K562 (cell line): Measurements from ENCODE around the gene VPS41. TPM values are rescaled to one million over a fixed set of nuclear protein-coding genes. Genes with fewer than 3 reads are reported as not detected.

Experiments
- ESRRB ChIP-seq: fragments of 250-450 bp; sonication (Bioruptor Pico); IDR thresholded peaks from 2 replicates; pipeline ENCODE4 v1.5.0; 2020; ENCODE audit warnings: mild to moderate bottlenecking, moderate library complexity, borderline replicate concordance
- ETV6 ChIP-seq, 3 experiments: fragments of 150-350 bp in 1 of 3; sonication (generic) in 1 of 3; formaldehyde crosslinking in 1 of 3; IDR thresholded peaks; 2 replicates each; pipeline versions ENCODE4 v1.6.1 to v1.8.0; 2014 to 2022; ENCODE audit warnings: borderline replicate concordance in 2 of 3, low read depth in 2 of 3, antibody characterized with exemption in 1 of 3, low read length in 1 of 3, mild to moderate bottlenecking in 1 of 3, missing genetic modification reagents in 1 of 3
- FOXJ3 ChIP-seq: sonication (generic); formaldehyde crosslinking; IDR thresholded peaks from 2 replicates; pipeline ENCODE4 v1.4.0; 2020; ENCODE audit warnings: mild to moderate bottlenecking, missing genetic modification reagents
- FOXP4 ChIP-seq: sonication (generic); formaldehyde crosslinking; IDR thresholded peaks from 2 replicates; pipeline ENCODE4 v1.8.0; 2022; ENCODE audit warnings: mild to moderate bottlenecking, missing genetic modification reagents, borderline replicate concordance
- ILF3 ChIP-seq: fragments of 450-650 bp; IDR thresholded peaks from 2 replicates; pipeline ENCODE4 v1.6.1; 2018; ENCODE audit warnings: antibody characterized with exemption, mild to moderate bottlenecking, moderate library complexity, borderline replicate concordance
- MYBL2 ChIP-seq, 2 experiments: fragments of 450-650 bp in 1 of 2; sonication (generic) in 1 of 2; formaldehyde crosslinking in 1 of 2; IDR thresholded peaks; 2 replicates each; pipeline versions ENCODE4 v1.6.1 to v1.8.1; 2017 to 2022; ENCODE audit warnings: borderline replicate concordance in 1 of 2, inconsistent platforms in 1 of 2, low read depth in 1 of 2, mild to moderate bottlenecking in 1 of 2, missing genetic modification reagents in 1 of 2, moderate library complexity in 1 of 2
- PURB ChIP-seq: sonication (generic); formaldehyde crosslinking; IDR thresholded peaks from 2 replicates; pipeline ENCODE4 v1.9.0; 2021; ENCODE audit warnings: low read depth, mild to moderate bottlenecking, missing genetic modification reagents
- XRCC4 ChIP-seq: IDR thresholded peaks from one replicate; pipeline ENCODE4 v1.6.1; 2011; ENCODE audit not compliant: insufficient read depth, insufficient read length; ENCODE audit errors: extremely low read depth
- ZNF407 ChIP-seq: fragments of 450-650 bp; IDR thresholded peaks from 2 replicates; pipeline ENCODE4 v1.6.1; 2016; ENCODE audit warnings: low read depth
- ZNF589 ChIP-seq: fragments of 200-800 bp; sonication (Bioruptor generic); IDR thresholded peaks from 2 replicates; pipeline ENCODE4 v1.6.1; 2016; ENCODE audit warnings: low read depth, missing genetic modification characterization, missing compliant biosample characterization
- ZNF592 ChIP-seq: fragments of 450-650 bp; IDR thresholded peaks from 2 replicates; pipeline ENCODE4 v1.6.1; 2017; ENCODE audit warnings: antibody characterized with exemption, mild to moderate bottlenecking
- polyA plus RNA-seq, 8 experiments: library from polyadenylated mRNA; depleted of rRNA in 4 of 8; stranded (reverse) in 5 of 8; unstranded in 3 of 8; fragments of >200 nt; fragmentation: Nextera tagmentation in 2 of 8; fragmentation: Illumina TruSeq in 1 of 8; extraction: Ambion mirVana in 2 of 8; extraction: Trizol in 1 of 8; gene quantifications; 2 replicates each; pipeline versions ENCODE4 v1.2.1 to v1.2.3, GENCODE V29; 2011 to 2014; ENCODE audit warnings: inconsistent platforms in 1 of 8, missing spikeins in 1 of 8
- total RNA-seq, 7 experiments: library from RNA; depleted of rRNA in 6 of 7; stranded (reverse); fragments of >200 nt in 6 of 7; fragmentation: Illumina TruSeq in 2 of 7; extraction: Trizol in 2 of 7; gene quantifications; 2 replicates each; pipeline versions ENCODE4 v1.2.1 to v1.2.3, GENCODE V29; 2011 to 2021; ENCODE audit warnings: low replicate concordance in 1 of 7

The VPS41 gene
- total and polyA plus RNA-seq, 9 of the 15 experiments (the other 6 are each of a cell fraction or from before 2014, with no cell fraction given): 17.7 to 46.8 (median 32.1) TPM

GRCh38 chr7:38908759-38909335 lies at the start of gene VPS41 (continued):
- TF ChIP-seq ZNF407 (no peak), ZNF589 (no peak), FOXJ3 (no peak), ESRRB (CRISPR knock-in tag) (no peak), ETV6 (IDR thresholded peaks at IDR 0.05; ENCODE audit: borderline replicate concordance in 1 of 2, low read depth in 2 of 2, low read length in 1 of 2) (no peak), ETV6 (CRISPR knock-in tag; IDR thresholded peaks at IDR 0.05; ENCODE audit: borderline replicate concordance) (no peak), XRCC4 (no peak), MYBL2 (IDR thresholded peaks at IDR 0.05; ENCODE audit: low read depth) (no peak), MYBL2 (CRISPR knock-in tag; IDR thresholded peaks at IDR 0.05; ENCODE audit: borderline replicate concordance) (no peak), ILF3 (no peak), ZNF592 (no peak), PURB (CRISPR knock-in tag) (no peak), FOXP4 (no peak)
